Activated CD4-positive, alpha-beta T cell treated with anti-CD3 and anti-CD28 coated beads, Interleukin-2, amount 50 U/mL, for 24 hours (primary cell): Measurements from ENCODE around the gene WFIKKN2.
"Not testable (repeated sequence)": the region's sequence is repeated elsewhere in the genome, so short reads cannot be mapped to it uniquely, and the experiment has no call there.

ENCODE experiments used
- DNase-seq, 2 donors: peaks; one replicate each; pipeline ENCODE4 v3.0.0-alpha.2; 2020; ENCODE audit warnings: low read depth in 1 of 2, low spot score in 1 of 2

Gene WFIKKN2

GRCh38 chr17:50872710-50873424 is 37.5 kb downstream of the WFIKKN2 start:
- peak in 1 of 2 donors; percentile 37 for DNase-seq

DNA sequence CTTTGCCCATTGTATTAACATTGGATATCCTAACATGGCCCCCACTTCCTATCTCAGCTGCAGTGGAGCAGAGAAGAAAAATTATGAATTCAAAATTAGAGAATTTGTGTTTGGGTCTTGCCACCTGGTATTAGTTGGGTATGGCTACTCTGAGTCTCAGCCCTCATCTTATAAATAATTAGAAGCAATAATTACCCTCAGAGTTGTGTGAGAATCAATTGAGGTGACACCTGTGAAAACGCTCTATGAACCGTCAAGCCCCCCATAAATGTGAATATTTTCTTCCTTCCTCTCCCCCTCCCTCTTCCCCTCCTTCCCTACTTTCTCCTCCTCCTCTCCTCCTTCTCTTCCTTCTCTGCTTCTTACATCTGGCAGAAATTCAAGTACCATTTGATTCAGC is 39.7 kb downstream of the WFIKKN2 start:
- no peak for DNase-seq

DNA sequence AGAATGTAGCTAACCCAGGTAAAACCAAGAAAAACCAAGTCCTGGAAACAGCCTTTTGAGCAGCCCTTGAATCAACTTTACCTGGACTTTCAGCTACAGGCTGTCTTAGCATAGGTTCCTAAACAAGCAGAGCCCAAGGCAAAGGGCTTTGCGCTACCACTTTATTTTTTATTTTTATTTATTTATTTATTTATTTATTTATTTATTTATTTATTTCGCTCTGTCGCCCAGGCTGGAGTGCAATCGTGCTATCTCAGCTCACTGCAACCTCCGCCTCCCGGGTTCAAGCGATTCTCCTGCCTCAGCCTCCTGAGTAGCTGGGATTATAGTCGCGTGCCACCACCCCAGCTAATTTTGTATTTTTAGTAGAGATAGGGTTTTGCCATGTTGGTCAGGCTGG is 41.7 kb downstream of the WFIKKN2 start:
- DNase-seq, result not testable (repeated sequence)

- no peak for DNase-seq
Observed at GRCh38 chr17:50877838-50878237, 42.5 kb downstream of the WFIKKN2 start.

DNA sequence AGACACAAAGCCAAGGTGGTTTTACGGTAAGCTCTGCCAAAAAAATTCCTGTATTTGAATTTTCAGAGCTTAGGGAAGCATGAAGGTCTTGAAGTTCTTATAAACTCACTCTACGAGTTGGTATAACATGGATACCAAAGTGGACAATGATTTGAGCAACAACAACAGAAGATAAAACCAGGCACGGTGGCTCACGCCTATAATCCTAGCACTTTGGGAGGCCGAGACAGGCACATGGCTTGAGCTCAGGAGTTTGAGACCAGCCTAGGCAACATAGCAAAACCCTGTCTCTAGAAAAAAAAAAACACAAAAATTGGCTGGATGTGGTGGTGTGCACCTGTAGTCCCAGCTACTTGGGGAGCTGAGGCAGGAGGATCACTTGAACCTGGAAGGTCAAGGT is 43.7 kb downstream of the WFIKKN2 start:
- no peak for DNase-seq

GRCh38 chr17:50881182-50881581 is 45.8 kb downstream of the WFIKKN2 start:
- DNase-seq, result no peak

DNA sequence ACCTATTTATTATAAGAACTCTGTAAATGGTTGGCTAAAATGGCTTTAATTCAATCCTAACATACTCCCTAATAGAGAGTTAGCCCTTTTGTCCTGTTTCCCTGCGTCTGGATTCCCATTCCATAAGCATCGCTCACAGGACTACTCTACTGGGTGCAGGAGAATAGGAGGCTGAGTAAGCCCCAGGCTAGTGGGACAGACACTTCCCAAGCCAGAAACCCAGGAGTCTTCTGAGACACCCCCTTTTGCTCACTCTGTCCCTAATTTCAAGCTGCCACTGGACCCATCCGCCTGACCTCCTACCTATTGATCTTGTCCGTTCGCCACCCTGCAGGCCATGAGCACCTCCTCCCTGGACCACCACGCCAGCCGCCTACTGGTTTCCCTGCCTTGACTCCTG is 47.5 kb downstream of the WFIKKN2 start:
- no peak for DNase-seq

DNA sequence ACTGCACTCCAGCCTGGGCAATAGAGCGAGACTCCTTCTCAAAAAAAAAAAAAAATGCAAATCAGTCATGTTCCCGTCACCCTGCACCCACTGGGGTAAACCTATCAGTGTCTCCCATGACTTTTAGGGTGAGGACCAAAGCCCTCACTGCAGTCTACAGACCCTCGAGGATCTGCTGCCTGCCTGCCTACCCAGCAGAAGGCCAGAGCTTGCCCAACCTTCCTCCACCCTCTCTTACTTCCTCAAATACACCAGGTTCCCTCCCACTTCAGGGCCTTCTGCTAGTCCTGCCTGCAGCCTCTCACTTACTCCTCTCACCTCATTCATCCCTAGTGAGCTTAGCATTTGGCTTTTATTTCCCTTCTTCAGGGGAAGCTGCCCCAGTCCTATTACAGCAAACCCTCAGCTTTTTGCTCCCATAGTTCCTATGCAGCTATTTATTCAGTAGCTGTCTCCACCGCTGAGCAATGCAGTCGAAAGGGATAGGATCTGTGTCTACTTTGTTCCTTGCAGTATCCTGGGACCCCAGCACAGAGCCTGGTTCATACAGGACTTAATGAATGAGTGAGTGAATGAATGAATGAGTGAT is 48.6 kb downstream of the WFIKKN2 start:
- DNase-seq, result no peak

DNA sequence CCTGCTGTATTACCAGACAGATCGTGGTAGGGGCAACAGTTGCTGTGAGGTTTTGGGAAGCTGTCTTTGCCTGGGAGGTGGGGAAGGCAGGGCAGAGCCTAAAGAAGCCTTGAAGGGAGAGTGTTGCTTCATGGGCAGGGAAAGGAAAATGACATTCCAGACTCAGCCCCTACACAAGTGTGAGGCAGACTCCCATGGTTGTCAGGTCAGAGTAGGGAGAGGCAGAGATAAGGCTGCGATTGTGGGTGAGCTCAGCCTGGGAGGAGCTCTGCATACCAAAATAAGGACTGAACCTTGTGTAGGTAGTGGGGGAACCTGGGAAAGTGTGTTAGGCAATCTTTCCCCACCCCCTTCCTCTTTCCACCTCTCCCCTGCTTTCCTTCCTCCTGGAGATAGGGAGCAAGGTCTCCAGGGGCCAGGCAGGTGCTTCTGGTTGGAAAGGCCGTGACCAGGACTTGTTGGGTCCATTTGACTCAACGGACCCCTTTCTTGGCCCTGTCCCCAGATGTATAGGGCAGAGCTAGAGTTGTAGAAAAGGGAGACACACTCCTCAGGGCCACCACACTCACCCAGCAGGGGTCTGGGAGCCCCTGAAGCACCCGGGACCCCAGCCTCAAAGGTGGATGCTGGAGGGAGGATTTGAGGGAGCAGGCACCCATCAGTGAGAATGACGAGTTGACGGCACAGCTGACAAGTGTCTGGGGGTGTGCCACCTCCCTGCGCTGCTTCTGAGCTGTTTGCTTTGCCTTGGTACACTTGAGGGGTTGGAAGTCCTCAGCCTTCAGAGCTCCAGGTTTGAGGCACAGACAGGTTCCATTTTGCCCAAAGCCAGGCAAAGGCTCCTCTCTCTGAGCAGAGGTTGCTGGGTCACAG is 49.3 kb downstream of the WFIKKN2 start:
- DNase-seq, result no peak

- DNase-seq, result no peak
Observed at GRCh38 chr17:50887705-50888245, 52.4 kb downstream of the WFIKKN2 start.

GRCh38 chr17:50889528-50890118 is 54.2 kb downstream of the WFIKKN2 start:
- DNase-seq, result no peak

DNA sequence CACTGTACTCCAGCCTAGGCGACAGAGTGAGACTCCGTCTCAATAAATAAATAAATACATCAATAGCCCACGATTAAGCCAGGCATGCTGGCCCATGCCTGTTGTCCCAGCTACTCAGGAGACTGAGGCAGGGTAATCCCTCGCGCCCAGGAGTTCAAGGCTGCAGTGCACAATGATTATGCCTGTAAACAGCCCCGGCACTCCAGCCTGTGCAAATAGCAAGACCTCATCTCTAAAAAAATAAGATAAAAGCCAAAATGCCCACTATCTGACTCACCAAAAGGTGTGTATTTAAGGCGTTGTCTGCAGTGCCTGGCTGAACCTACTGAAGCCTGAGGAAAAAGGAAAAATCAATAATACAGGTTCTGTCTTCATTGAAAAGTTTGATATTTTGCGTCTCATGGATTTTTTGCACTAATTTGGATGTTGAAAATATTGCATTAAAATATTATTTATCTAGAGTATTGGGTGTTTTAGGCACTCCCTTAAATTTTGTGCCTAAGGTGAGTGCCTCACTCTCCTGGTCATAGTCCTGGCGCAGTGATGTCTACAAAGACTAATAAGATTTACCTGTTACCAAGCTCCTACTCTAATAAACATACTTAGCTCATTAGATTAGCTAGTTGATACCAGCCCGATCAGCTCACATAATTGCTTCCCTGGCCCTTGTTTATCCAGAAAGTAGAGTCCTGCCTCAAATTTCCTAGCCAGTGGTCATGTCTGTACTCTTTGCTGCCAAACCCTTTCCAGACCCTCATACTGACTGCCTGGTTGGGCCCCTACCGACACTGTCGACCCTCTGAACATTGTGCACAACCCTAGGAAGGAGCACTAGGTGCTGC is 55.5 kb downstream of the WFIKKN2 start:
- no peak for DNase-seq

- no peak for DNase-seq
Observed at GRCh38 chr17:50891577-50891989, 56.2 kb downstream of the WFIKKN2 start.
